Measurements from ENCODE around the gene SLC38A9. TPM values are rescaled to one million over a fixed set of nuclear protein-coding genes. Genes with fewer than 3 reads are reported as not detected.

SLC38A9 gene
- total RNA-seq, 3 donors from 2014 or later = 20.2 to 28.1 (median 20.6) TPM

DNA sequence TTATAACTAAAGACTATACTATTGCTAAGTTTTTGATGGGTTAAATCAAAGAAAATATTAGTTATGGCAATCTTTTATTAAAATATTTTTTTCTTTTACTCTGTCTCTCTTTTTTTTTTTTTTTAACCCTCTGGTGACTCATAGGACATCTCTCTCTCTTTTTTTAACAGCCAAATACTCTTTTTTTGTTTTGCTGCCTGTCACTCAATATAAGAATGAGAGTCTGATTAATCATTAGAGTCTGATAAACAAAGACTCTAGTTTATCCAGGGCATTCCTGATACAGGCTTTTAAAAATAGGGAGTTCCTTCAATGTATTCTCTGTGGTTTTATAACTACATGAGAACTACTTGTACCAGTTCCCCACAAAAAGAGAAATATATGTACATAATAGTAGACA lies 77.3 kb downstream of the SLC38A9 start:
- intact Hi-C loops (cut with DNase I, micrococcal nuclease) = no loop called here
- Histone ChIP-seq H3K4me1 (ENCODE audit: low read depth) (peaks cover 11% of the 10 kb centered on the region), H3K4me3 (no peak overlapping the region), H3K36me3 (ENCODE audit: low read depth) (no peaks in the 10 kb centered on the region), H3K9me3 (no peaks in the 10 kb centered on the region)
- ATAC-seq (no peak), DNase-seq (no peak)
- TF ChIP-seq, protein P1, sequence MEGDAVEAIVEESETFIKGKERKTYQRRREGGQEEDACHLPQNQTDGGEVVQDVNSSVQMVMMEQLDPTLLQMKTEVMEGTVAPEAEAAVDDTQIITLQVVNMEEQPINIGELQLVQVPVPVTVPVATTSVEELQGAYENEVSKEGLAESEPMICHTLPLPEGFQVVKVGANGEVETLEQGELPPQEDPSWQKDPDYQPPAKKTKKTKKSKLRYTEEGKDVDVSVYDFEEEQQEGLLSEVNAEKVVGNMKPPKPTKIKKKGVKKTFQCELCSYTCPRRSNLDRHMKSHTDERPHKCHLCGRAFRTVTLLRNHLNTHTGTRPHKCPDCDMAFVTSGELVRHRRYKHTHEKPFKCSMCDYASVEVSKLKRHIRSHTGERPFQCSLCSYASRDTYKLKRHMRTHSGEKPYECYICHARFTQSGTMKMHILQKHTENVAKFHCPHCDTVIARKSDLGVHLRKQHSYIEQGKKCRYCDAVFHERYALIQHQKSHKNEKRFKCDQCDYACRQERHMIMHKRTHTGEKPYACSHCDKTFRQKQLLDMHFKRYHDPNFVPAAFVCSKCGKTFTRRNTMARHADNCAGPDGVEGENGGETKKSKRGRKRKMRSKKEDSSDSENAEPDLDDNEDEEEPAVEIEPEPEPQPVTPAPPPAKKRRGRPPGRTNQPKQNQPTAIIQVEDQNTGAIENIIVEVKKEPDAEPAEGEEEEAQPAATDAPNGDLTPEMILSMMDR (IDR thresholded peaks at IDR 0.05) = no peak

GRCh38 chr5:55634209-55634805 lies 77.8 kb downstream of the SLC38A9 start:
- intact Hi-C loops (cut with DNase I, micrococcal nuclease) = no loop called here
- Histone ChIP-seq H3K4me1 (ENCODE audit: low read depth) (peaks cover 11% of the 10 kb centered on the region), H3K9me3 (no peaks in the 10 kb centered on the region), H3K4me3 (no peak overlapping the region), H3K36me3 (ENCODE audit: low read depth) (no peaks in the 10 kb centered on the region)
- DNase-seq (no peak), ATAC-seq (no peak)
- TF ChIP-seq, protein P1 (IDR thresholded peaks at IDR 0.05) = no peak

- no peaks in the 10 kb centered on the region for H3K9me3 ChIP-seq
- TF ChIP-seq, protein P1 (IDR thresholded peaks at IDR 0.05) = no peak
These were observed 78.4 kb downstream of the SLC38A9 start for GRCh38 chr5:55633574-55634208.

DNA sequence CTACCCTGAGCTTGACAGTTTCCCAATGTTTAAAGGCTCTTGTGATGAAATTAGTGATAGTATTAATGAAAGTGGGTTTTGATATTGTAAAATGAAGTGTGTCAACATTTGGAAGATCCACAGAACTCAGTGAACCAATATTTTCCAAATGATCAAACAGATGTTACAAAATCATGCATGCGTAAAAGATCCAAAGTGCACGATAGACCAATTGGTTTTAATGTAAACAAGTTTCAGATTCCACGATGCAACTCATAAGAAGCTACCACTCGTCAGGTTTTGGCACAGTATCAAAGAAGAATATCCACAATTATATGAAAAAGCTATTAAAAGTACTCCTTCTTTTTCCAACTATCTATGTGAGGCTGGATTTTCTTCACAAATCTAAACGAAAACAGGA lies 82.3 kb downstream of the SLC38A9 start:
- ATAC-seq (no peak), DNase-seq (no peak)
- TF ChIP-seq, protein P1 (IDR thresholded peaks at IDR 0.05) = no peak
- H3K9me3 ChIP-seq = no peaks in the 10 kb centered on the region
- no peaks in the 10 kb centered on the region for H3K4me1 ChIP-seq (ENCODE audit: low read depth)
- H3K4me3 ChIP-seq = no peak overlapping the region
- no peaks in the 10 kb centered on the region for H3K36me3 ChIP-seq (ENCODE audit: low read depth)
- intact Hi-C loops (cut with DNase I, micrococcal nuclease) = no loop called here

More at GRCh38 chr5:55633574-55634208, 78.4 kb downstream of the SLC38A9 start:
- Histone ChIP-seq H3K36me3 (ENCODE audit: low read depth) (no peaks in the 10 kb centered on the region), H3K4me1 (ENCODE audit: low read depth) (peaks cover 11% of the 10 kb centered on the region), H3K4me3 (no peak overlapping the region)
- DNase-seq = peak in 1 of 3 donors; percentile 46
- ATAC-seq = peak; percentile 80
- intact Hi-C loops (cut with DNase I, micrococcal nuclease) = no loop called here

DNA sequence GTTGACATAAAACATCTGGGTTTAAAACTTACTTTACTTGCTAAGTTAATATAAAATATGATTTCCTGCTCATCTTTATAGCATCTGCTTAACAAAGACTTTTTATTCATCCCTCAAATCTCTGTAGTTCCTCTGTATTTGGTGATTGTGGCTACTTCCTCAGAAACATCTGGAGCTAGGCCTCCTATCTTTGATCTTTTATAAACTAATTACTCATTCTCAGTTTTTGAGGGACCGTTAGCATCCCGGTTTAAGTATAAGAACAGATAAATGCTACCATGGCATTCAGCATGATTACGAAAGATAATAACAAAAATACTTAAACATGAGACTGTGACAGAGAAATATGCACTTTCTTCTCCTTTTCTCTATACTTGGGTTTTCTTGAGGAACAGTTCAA lies 85.3 kb downstream of the SLC38A9 start:
- no peaks in the 10 kb centered on the region for H3K36me3 ChIP-seq (ENCODE audit: low read depth)
- intact Hi-C loops (cut with DNase I, micrococcal nuclease) = no loop called here
- H3K4me3 ChIP-seq = no peak overlapping the region
- no peaks in the 10 kb centered on the region for H3K4me1 ChIP-seq (ENCODE audit: low read depth)
- no peaks in the 10 kb centered on the region for H3K9me3 ChIP-seq
- TF ChIP-seq, protein P1 (IDR thresholded peaks at IDR 0.05) = no peak
- ATAC-seq (no peak), DNase-seq (no peak)
